HFF-Myc (cell line): Measurements from ENCODE around the gene DPP10.

Experiments
- DNase-seq: peaks from one replicate; pipeline ENCODE4 v3.0.0-alpha.2; 2011; ENCODE audit warnings: low read depth; ENCODE audit errors: extremely low read depth
- H3K4me3 ChIP-seq: replicated peaks from 2 replicates; pipeline ENCODE4 v1.5.1; 2011; ENCODE audit warnings: low read depth, mild to moderate bottlenecking, control low read depth, low read length
- TF ChIP-seq, protein P1 (sequence below): IDR thresholded peaks from 2 replicates; pipeline ENCODE4 v1.5.1; 2012; ENCODE audit warnings: mild to moderate bottlenecking, low read depth, low read length, control low read depth; ENCODE audit errors: missing control alignments

DPP10 gene

GRCh38 chr2:114717049-114717448 is 274.6 kb downstream of the DPP10 start:
- H3K4me3 ChIP-seq = no peak overlapping the region
- TF ChIP-seq, protein P1, sequence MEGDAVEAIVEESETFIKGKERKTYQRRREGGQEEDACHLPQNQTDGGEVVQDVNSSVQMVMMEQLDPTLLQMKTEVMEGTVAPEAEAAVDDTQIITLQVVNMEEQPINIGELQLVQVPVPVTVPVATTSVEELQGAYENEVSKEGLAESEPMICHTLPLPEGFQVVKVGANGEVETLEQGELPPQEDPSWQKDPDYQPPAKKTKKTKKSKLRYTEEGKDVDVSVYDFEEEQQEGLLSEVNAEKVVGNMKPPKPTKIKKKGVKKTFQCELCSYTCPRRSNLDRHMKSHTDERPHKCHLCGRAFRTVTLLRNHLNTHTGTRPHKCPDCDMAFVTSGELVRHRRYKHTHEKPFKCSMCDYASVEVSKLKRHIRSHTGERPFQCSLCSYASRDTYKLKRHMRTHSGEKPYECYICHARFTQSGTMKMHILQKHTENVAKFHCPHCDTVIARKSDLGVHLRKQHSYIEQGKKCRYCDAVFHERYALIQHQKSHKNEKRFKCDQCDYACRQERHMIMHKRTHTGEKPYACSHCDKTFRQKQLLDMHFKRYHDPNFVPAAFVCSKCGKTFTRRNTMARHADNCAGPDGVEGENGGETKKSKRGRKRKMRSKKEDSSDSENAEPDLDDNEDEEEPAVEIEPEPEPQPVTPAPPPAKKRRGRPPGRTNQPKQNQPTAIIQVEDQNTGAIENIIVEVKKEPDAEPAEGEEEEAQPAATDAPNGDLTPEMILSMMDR = no peak
- DNase-seq = no peak

DNA sequence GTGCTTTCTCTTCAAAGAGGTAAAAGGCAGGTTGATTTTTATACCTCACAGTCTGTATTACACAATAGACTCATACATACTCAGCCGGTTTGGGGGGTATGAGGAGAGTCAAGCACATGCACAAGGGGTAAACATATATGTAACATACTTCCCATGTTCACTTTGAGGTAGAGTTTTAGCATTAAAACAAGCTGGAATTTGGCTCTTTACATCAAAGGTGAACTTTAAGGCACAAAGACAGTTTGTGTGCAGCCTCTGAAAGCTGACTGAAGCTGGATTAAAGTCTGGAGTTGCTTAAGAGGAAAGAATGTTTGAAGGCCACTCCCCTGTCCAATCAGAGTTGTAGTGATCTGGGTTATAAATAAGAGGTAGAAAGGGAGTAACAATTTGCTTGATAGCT is 282.0 kb downstream of the DPP10 start:
- TF ChIP-seq, protein P1 = no peak
- H3K4me3 ChIP-seq = no peak overlapping the region
- DNase-seq = no peak

GRCh38 chr2:114727012-114727411 is 284.6 kb downstream of the DPP10 start:
- DNase-seq = no peak
- TF ChIP-seq, protein P1 = no peak
- H3K4me3 ChIP-seq = no peak overlapping the region

- H3K4me3 ChIP-seq = no peak overlapping the region
- DNase-seq = no peak
- TF ChIP-seq, protein P1 = no peak
Measured at GRCh38 chr2:114728372-114728771, 285.9 kb downstream of the DPP10 start.

GRCh38 chr2:114729026-114729425 is 286.6 kb downstream of the DPP10 start:
- H3K4me3 ChIP-seq = no peak overlapping the region
- TF ChIP-seq, protein P1 = no peak
- no peak for DNase-seq

GRCh38 chr2:114735126-114735525 is 292.7 kb downstream of the DPP10 start:
- TF ChIP-seq, protein P1 = no peak
- no peak for DNase-seq
- H3K4me3 ChIP-seq = no peak overlapping the region

- TF ChIP-seq, protein P1 = no peak
- no peak overlapping the region for H3K4me3 ChIP-seq
- DNase-seq = no peak
Measured at GRCh38 chr2:114742245-114742644, 299.8 kb downstream of the DPP10 start.
